Myocyte (in vitro differentiated cells): ENCODE data around the gene DMKN. TPM values are rescaled to one million over a fixed set of nuclear protein-coding genes. Genes with fewer than 3 reads are reported as not detected.
A peak's percentile ranks its signal among the peaks of the same experiment; 100 is the strongest.
"Not testable (repeated sequence)": the region's sequence is repeated elsewhere in the genome, so short reads cannot be mapped to it uniquely, and the experiment has no call there.

ENCODE experiments used
- DNase-seq: peaks from one replicate; pipeline ENCODE4 v3.0.0-alpha.2; 2012; ENCODE audit warnings: low read depth
- total RNA-seq: library from RNA; depleted of rRNA; stranded (reverse); fragments of >200 nt; gene quantifications from 2 replicates; pipeline ENCODE4 v1.2.3, GENCODE V29; 2014

The DMKN gene
- total RNA-seq, 1 donor from 2014 or later: 3.0 TPM

GRCh38 chr19:35468637-35469036, 44.8 kb downstream of the DMKN start:
- DNase-seq: peak; percentile 12

- DNase-seq: no peak
These were observed 47.2 kb downstream of the DMKN start for GRCh38 chr19:35466259-35466658.

DNA sequence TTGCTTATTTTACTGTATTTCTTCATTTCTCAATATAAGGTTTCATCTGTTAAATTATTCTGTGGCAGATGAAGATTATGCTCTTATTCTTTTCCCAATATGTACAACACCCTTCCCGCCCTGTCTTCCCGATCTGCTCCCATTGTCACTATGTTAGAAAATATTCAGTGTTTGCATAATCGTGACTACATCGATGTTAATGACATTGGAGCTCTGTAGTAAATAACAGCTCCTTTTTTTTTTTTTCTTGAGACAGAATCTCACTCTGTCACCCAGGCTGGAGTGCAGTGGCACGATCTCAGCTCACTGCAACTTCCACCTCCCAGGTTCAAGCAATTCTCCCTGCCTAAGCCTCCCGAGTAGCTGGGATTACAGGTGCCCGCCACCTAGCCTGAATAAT, 50.5 kb downstream of the DMKN start:
- DNase-seq: not testable (repeated sequence)

DNA sequence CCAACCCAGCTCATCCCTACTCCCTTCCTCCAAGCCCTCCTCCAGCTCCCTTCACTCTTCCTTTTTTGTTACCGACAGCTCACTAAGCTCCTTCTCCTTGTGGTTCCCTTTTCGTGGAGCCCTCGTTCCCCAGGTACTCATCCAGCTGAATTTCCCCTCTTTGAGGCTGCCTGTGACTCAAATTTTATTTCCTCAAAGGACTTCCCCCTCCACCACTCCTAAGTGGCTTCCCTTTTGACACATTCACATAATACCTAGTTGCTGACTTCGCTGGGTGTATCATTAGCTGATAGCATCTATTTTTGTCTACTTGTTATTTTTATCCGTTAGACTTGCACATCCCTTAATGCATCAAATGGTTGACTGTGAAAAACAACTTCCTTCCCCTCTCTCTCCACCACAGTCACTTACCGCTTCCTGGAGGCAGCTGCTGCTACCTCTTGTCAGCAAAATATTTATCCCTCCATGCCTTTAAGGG, 50.9 kb downstream of the DMKN start:
- DNase-seq: peak; percentile 12

DNA sequence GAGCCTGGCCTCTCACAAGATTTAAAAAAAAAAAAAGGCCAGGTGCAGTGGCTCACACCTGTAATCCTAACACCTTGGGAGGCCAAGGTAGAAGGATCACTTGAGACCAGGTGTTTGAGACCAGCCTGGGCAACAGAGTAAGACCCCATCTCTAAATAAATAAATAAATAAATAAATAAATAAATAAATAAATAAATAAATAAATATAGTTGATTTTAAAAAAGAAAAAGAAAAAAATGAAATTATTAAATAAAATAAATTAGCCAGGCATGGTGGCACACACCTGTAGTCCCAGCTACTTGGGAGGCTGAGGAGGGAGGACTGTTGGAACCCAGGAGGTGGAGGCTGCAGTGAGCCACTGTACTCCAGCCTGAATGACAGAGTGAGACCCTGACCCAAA, 51.7 kb downstream of the DMKN start:
- not testable (repeated sequence) for DNase-seq

DNA sequence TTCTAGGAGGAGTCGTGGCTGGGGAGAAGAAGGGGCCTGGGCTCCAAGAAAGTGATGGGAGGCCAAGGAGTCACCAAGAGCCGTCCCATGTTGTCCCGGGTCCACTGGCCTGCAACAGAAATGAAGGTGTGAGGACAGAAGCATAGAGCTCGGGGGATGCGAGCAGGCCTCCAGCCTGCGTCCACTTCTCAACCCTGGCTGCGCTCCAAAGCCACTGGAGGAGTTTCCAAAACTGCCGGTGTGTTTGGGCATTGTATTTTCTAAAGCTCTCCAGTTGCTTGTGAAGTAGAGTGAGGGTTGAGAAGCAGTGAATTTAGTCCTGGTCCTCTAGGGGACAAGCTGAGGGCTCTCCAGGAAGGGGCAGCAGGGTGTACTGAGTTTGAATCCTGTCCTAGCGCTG, 52.4 kb downstream of the DMKN start:
- no peak for DNase-seq

- no peak for DNase-seq
These were observed 52.8 kb downstream of the DMKN start for GRCh38 chr19:35460608-35461007.

GRCh38 chr19:35459414-35460082, 53.9 kb downstream of the DMKN start:
- DNase-seq: peak; percentile 29

DNA sequence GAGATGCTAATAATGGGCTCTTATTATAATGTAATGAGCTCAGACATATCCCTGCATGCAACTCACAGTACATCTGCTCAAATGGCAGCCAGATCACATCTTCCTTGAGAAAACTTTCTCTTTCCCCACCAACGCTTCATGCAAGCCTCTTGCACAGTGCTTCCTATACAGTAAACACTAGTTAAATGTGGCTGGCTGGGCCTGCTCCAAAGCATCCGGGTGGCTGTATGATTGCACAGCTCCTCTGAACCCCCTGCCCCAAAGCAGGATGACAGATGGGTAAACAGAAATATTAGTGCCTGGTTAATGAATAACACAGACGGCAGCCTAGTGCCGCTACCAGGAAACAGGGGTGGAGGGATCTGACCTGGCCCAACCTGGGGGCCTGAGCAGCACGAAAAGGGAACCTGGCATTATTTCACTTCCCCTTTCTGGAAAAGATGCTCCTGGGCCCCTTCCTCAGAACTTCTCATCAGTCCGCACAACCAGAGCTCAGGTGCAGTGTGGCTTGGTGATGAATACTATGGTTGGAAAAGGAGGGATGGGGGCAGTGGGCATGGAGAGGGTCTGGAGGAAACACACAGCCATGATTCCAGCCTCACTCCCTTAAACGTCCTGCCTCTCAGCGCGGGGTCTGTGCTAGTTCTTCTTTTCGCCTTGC, 54.6 kb downstream of the DMKN start:
- DNase-seq: no peak

DNA sequence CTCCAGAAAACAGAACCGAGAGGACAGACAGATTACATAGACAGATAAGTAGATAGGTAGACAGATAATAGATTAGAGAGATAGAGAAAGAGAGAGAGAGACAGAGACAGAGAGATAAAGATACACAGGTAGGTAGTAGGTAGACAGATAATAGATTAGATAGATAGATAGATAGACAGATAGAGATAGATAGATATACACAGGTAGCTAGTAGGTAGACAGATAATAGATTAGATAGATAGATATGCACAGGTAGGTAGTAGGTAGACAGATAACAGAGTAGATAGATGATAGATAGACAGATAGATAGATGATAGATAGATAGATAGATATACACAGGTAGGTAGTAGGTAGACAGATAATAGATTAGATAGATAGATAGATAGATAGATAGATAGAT, 55.3 kb downstream of the DMKN start:
- DNase-seq: no peak

DNA sequence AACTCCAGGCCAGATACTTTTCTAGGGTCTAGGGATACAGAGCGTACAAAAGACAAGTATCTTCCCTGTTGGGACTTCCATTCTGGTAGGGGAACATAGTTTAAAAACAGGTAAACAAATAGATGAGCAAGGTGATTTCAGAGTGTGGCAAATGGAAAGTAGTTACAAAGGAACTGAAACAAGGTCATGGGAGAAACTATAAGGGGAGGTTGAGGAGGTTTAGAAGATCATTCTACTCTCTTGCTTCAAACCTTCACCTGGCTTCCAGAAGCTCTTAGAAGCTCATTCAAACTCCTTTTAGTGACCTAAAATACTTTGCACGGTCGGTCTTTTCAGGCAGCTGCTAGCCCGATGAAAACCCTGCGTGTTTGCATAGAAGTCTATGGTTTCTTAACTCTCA, 56.3 kb downstream of the DMKN start:
- DNase-seq: no peak

DNA sequence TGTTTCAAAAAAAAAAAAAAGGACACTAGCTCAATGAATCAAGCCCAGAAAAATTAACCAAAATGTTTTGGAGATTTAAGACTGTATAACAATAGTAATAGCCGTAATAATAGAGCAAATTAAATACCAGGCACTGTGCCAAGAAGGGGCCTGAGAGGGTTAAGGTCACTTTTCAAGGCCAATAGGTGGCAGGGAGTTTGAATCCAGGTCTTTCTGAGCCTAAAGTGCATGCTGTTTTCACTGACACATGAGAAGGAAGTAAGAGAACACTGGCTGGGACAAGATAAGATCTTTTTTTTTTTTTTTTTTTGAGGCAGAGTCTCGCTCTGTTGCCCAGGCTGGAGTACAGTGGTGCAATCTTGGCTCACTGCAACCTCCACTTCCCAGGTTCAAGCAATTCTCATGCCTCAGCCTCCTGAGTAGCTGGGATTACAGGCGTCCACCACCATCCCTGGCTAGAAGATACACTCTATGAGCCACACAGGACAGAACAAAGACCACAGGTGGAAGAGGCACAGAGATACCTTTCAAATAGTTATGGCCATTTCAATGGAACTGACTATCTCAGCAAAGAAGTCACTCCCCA, 57.7 kb downstream of the DMKN start:
- no peak for DNase-seq

GRCh38 chr19:35454663-35455062, 58.8 kb downstream of the DMKN start:
- DNase-seq: no peak

- DNase-seq: no peak
These were observed 61.9 kb downstream of the DMKN start for GRCh38 chr19:35451338-35452096.

DNA sequence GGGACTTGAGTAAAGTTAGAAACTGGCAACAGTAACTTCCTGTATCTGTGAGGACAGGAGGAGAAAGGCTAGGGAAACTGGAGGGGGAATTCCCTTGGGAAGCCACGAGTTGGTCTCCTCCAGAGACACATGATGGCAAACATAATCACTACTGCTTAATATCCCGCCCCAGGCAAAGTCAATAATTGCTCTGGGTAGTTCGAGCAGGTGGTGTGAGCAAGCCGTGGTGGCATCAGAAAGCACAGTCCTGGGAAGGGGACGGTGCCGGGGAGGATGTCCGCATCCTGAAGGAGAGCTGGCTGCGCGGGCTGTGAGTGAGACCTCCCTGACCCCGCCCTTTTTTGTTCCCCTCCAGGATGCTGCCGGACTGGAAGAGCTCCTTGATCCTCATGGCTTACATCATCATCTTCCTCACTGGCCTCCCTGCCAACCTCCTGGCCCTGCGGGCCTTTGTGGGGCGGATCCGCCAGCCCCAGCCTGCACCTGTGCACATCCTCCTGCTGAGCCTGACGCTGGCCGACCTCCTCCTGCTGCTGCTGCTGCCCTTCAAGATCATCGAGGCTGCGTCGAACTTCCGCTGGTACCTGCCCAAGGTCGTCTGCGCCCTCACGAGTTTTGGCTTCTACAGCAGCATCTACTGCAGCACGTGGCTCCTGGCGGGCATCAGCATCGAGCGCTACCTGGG, 63.9 kb downstream of the DMKN start:
- DNase-seq: no peak

- DNase-seq: no peak
These were observed 65.6 kb downstream of the DMKN start, which contains the start of gene FFAR2 for GRCh38 chr19:35447606-35448469. Gene FFAR2 (plus strand): TSS chr19:35448257. CDS start chr19:35449715, 1,458 bp downstream.
